Measurements from ENCODE around the gene ATP6V0B. TPM values are rescaled to one million over a fixed set of nuclear protein-coding genes. Genes with fewer than 3 reads are reported as not detected.

The ATP6V0B gene
- total RNA-seq, 1 experiment from 2014 or later = 241 TPM

DNA sequence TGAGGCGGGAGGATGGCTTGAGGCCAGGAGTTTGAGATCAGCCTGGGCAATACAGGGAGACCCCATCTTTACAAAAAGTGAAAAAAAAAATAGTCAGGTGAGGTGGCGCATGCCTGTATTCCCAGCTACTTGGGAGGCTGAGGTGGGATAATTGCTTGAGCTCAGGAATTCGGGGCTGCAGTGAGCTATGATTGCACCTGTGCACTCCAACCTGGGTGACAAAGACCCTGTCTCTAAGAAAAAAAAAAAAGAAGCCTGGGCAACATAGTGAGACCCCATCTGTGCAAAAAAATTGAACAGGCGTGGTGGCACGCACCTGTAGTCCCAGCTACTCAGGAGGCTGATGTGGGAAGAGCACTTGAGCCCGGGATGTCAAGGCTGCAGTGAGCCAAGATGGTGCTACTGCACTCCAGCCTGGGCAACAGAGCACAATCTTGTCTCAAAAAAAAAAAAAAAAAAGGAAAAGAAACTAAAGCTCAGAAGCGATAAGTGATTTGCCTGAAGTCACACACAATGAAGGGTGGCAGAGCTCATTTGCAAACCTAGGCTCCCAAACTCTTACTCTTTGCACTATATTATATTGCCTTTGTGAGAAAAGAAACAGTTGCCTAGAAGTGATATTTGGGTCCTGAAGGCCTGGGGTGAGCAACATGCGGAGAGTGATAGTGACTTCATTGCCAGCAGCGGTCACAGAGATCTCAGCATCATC lies 18.6 kb downstream of the ATP6V0B start:
- Histone ChIP-seq H3K79me2 (ENCODE audit: low read length) (no peaks in the 10 kb centered on the region), H2AFZ (ENCODE audit: low read length) (no peak overlapping the region), H4K20me1 (ENCODE audit: low read length) (no peaks in the 10 kb centered on the region), H3K9me3 (ENCODE audit: low read length) (no peaks in the 10 kb centered on the region), H3K36me3 (ENCODE audit: low read depth, low read length) (no peaks in the 10 kb centered on the region), H3K9me2 (replicated peaks; ENCODE audit: low read length) (no peaks in the 10 kb centered on the region), H3K9ac (ENCODE audit: low read length) (no peak overlapping the region), H3F3A (ENCODE audit: low read length, unreplicated experiment) (no peaks in the 10 kb centered on the region), H3K4me3 (ENCODE audit: low read length) (no peak overlapping the region), H3K27ac (ENCODE audit: low read length) (no peak overlapping the region), H3K27me3 (ENCODE audit: low read length) (no peaks in the 10 kb centered on the region), H3K4me2 (ENCODE audit: low read length) (no peak overlapping the region), H3K4me1 (ENCODE audit: insufficient read depth, low read length) (peaks cover 19% of the 10 kb centered on the region)
- intact Hi-C loops (cut with micrococcal nuclease) = loop anchor here (5.0 kb wide), 1 partner anchor 44 kb away; no protein-coding TSS in a partner anchor
- CTCF ChIA-PET = no interaction called here
- TF ChIP-seq EZH2phosphoT487 (IDR thresholded peaks at IDR 0.05; ENCODE audit: borderline replicate concordance, low read length) = no peak
- no peak for TF ChIP-seq EZH2 (IDR thresholded peaks at IDR 0.05; ENCODE audit: low read length, unreplicated experiment)
- TF ChIP-seq, protein P1, sequence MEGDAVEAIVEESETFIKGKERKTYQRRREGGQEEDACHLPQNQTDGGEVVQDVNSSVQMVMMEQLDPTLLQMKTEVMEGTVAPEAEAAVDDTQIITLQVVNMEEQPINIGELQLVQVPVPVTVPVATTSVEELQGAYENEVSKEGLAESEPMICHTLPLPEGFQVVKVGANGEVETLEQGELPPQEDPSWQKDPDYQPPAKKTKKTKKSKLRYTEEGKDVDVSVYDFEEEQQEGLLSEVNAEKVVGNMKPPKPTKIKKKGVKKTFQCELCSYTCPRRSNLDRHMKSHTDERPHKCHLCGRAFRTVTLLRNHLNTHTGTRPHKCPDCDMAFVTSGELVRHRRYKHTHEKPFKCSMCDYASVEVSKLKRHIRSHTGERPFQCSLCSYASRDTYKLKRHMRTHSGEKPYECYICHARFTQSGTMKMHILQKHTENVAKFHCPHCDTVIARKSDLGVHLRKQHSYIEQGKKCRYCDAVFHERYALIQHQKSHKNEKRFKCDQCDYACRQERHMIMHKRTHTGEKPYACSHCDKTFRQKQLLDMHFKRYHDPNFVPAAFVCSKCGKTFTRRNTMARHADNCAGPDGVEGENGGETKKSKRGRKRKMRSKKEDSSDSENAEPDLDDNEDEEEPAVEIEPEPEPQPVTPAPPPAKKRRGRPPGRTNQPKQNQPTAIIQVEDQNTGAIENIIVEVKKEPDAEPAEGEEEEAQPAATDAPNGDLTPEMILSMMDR (conservative IDR thresholded peaks at IDR 0.05; ENCODE audit: low read depth, low read length) = no peak
- no peak for DNase-seq
- no peak for ATAC-seq
- no TSS peak for BruUV-seq (replicated peaks)
- POLR2A ChIA-PET (ENCODE audit: unreplicated experiment) = interaction anchor here (0.6 kb wide), 2 partner anchors 45 to 63 kb away, joined by 5 to 8 read pairs; no protein-coding TSS in a partner anchor

DNA sequence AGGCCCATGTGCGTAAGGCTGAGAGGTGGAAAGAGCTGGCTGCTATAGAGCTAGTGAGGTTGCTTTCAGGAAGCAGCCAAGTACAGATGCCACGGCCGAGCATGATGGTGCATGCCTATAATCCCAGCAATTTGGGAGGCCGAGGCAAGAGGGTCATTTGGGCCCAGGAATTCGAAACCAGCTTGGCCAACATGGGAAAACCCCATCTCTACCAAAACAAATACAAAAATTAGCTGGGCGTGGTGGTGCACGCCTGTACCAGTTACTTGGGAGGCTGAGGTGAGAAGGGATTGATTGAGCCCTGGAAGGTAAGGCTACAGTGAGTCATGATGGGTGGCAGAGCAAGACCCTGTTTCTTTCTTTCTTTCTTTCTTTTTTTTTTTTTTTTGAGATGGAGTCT lies 19.3 kb downstream of the ATP6V0B start:
- Histone ChIP-seq H3K27ac (ENCODE audit: low read length) (no peak overlapping the region), H3K4me3 (ENCODE audit: low read length) (no peak overlapping the region), H3K4me2 (ENCODE audit: low read length) (no peak overlapping the region), H3K9me2 (replicated peaks; ENCODE audit: low read length) (no peaks in the 10 kb centered on the region), H3K36me3 (ENCODE audit: low read depth, low read length) (no peaks in the 10 kb centered on the region), H3K9me3 (ENCODE audit: low read length) (no peaks in the 10 kb centered on the region), H3F3A (ENCODE audit: low read length, unreplicated experiment) (no peaks in the 10 kb centered on the region), H3K9ac (ENCODE audit: low read length) (no peak overlapping the region), H2AFZ (ENCODE audit: low read length) (no peak overlapping the region), H4K20me1 (ENCODE audit: low read length) (no peaks in the 10 kb centered on the region), H3K4me1 (ENCODE audit: insufficient read depth, low read length) (peaks cover 19% of the 10 kb centered on the region), H3K79me2 (ENCODE audit: low read length) (no peaks in the 10 kb centered on the region), H3K27me3 (ENCODE audit: low read length) (no peaks in the 10 kb centered on the region)
- ChIA-PET POLR2A (ENCODE audit: unreplicated experiment) (interaction anchor here (0.6 kb wide), 1 partner anchor 62 kb away, joined by 5 read pairs; no protein-coding TSS in a partner anchor), CTCF (interaction anchor here (0.6 to 0.7 kb wide), 2 partner anchors 42 to 54 kb away, joined by 3 to 4 read pairs; no protein-coding TSS in a partner anchor)
- BruUV-seq (replicated peaks) = no TSS peak
- ATAC-seq = no peak
- no peak for DNase-seq
- TF ChIP-seq EZH2 (IDR thresholded peaks at IDR 0.05; ENCODE audit: low read length, unreplicated experiment) (no peak), EZH2phosphoT487 (IDR thresholded peaks at IDR 0.05; ENCODE audit: borderline replicate concordance, low read length) (no peak)
- TF ChIP-seq, protein P1 (conservative IDR thresholded peaks at IDR 0.05; ENCODE audit: low read depth, low read length) = no peak
- intact Hi-C loops (cut with micrococcal nuclease) = loop anchor here (5.0 kb wide), 1 partner anchor 43 kb away; no protein-coding TSS in a partner anchor
